A673 (cell line): Measurements from ENCODE around the gene PACS2. TPM values are rescaled to one million over a fixed set of nuclear protein-coding genes. Genes with fewer than 3 reads are reported as not detected.

Source experiments
- BruUV-seq: library from RNA; stranded (reverse); fragments of 400-500 nt; replicated peaks from 2 replicates; lab custom pipeline; 2021; lab: Mats Ljungman, UMichigan
- CTCF ChIA-PET: fragments of 300-600 bp; sonication (Branson Sonifier 250); formaldehyde crosslinking; loops from one replicate; lab custom pipeline; 2022; ENCODE audit warnings: antibody characterized with exemption; lab: Charles Lee
- POLR2A ChIA-PET: fragments of 300-600 bp; sonication (Branson Sonifier 250); formaldehyde crosslinking; loops from one replicate; lab custom pipeline; 2022; ENCODE audit warnings: antibody characterized with exemption; ENCODE audit not compliant: low non-redundant PET; lab: Charles Lee
- DNase-seq: peaks from one replicate; pipeline ENCODE4 v3.0.0-alpha.2; 2015; ENCODE audit warnings: low spot score
- H3K27ac ChIP-seq: fragments of 200-600 bp; sonication (generic); 2 replicates; pipeline ENCODE4 v1.5.1; 2016; ENCODE audit warnings: mixed run types, low read depth, mild to moderate bottlenecking, mixed read lengths, antibody characterized with exemption, low read length; ENCODE audit not compliant: poor library complexity, severe bottlenecking
- H3K27me3 ChIP-seq: fragments of 200-600 bp; sonication (generic); replicated peaks from 2 replicates; pipeline ENCODE4 v1.6.1; 2017; ENCODE audit warnings: mixed run types, low read depth, mild to moderate bottlenecking, mixed read lengths, antibody characterized with exemption, low read length; ENCODE audit not compliant: insufficient read depth, poor library complexity
- H3K36me3 ChIP-seq: fragments of 200-600 bp; sonication (generic); 2 replicates; pipeline ENCODE4 v1.6.1; 2016; ENCODE audit warnings: mixed run types, mild to moderate bottlenecking, mixed read lengths, antibody characterized with exemption, low read length; ENCODE audit not compliant: insufficient read depth, poor library complexity, severe bottlenecking
- H3K4me1 ChIP-seq: fragments of 200-600 bp; sonication (generic); 2 replicates; pipeline ENCODE4 v1.6.1; 2017; ENCODE audit warnings: mixed run types, mild to moderate bottlenecking, mixed read lengths, antibody characterized with exemption, low read length; ENCODE audit not compliant: insufficient read depth, poor library complexity, severe bottlenecking
- H3K4me3 ChIP-seq: fragments of 200-600 bp; sonication (generic); 2 replicates; pipeline ENCODE4 v1.5.1; 2016; ENCODE audit warnings: low read depth, mixed run types, mild to moderate bottlenecking, mixed read lengths, low read length; ENCODE audit not compliant: poor library complexity, severe bottlenecking
- H3K9me3 ChIP-seq: fragments of 200-600 bp; sonication (generic); 2 replicates; pipeline ENCODE4 v1.6.1; 2016; ENCODE audit warnings: mixed run types, low read depth, mild to moderate bottlenecking, mixed read lengths, antibody characterized with exemption, low read length; ENCODE audit not compliant: poor library complexity, severe bottlenecking
- CTCF ChIP-seq: fragments of 300-800, 200-600 bp; sonication (generic); conservative IDR thresholded peaks from 2 replicates; pipeline ENCODE4 v1.5.1; 2017; ENCODE audit warnings: low read depth, mild to moderate bottlenecking, antibody characterized with exemption, low read length, moderate library complexity, mixed read lengths
- EZH2 ChIP-seq: fragments of 200-600 bp; sonication (generic); IDR thresholded peaks from 2 replicates; pipeline ENCODE4 v1.6.1; 2017; ENCODE audit warnings: borderline replicate concordance, low read depth, mild to moderate bottlenecking, mixed read lengths, antibody characterized with exemption, low read length; ENCODE audit not compliant: poor library complexity, severe bottlenecking
- intact Hi-C: fragments of 100-400 bp; cut with micrococcal nuclease; formaldehyde crosslinking; loops from one replicate; pipeline ENCODE4 v1.10.0; 2022; ENCODE audit not compliant: unreplicated experiment
- total RNA-seq: library from RNA; stranded (reverse); gene quantifications from 2 replicates; pipeline ENCODE4 v1.2.3, GENCODE V29; 2021

PACS2 gene
- total RNA-seq, 1 experiment from 2014 or later: 52.5 TPM

- H3K27ac ChIP-seq: no peak overlapping the region
- POLR2A ChIA-PET: no interaction called here
- CTCF ChIA-PET: interaction anchor here (0.6 kb wide), 1 partner anchor 32 kb away, joined by 3 read pairs; the partner anchor contains the start of gene PACS2
Observed at GRCh38 chr14:105282098-105282725, 32.3 kb upstream of the PACS2 start.

GRCh38 chr14:105283028-105283427 is 31.5 kb upstream of the PACS2 start:
- intact Hi-C loops: loop anchor here (5.0 kb wide), 1 partner anchor 191 kb away; no protein-coding TSS in a partner anchor
- ChIA-PET POLR2A (interaction anchor here (0.6 kb wide), 1 partner anchor 352 kb away, joined by 9 read pairs; no protein-coding TSS in a partner anchor), CTCF (no interaction called here)
- no peak for TF ChIP-seq EZH2
- no peak for TF ChIP-seq CTCF
- no TSS peak for BruUV-seq
- no peaks in the 10 kb centered on the region for H3K4me1 ChIP-seq
- H3K27me3 ChIP-seq: no peaks in the 10 kb centered on the region
- H3K27ac ChIP-seq: no peak overlapping the region
- H3K36me3 ChIP-seq: no peaks in the 10 kb centered on the region
- H3K4me3 ChIP-seq: no peak overlapping the region
- no peaks in the 10 kb centered on the region for H3K9me3 ChIP-seq
- no peak for DNase-seq

More at GRCh38 chr14:105282098-105282725, 32.3 kb upstream of the PACS2 start:
- no peaks in the 10 kb centered on the region for H3K9me3 ChIP-seq
- no peaks in the 10 kb centered on the region for H3K27me3 ChIP-seq
- DNase-seq: no peak
- H3K4me1 ChIP-seq: no peaks in the 10 kb centered on the region
- H3K36me3 ChIP-seq: no peaks in the 10 kb centered on the region
- intact Hi-C loops: loop anchor here (5.0 kb wide), 1 partner anchor 190 kb away; no protein-coding TSS in a partner anchor
- BruUV-seq: no TSS peak
- H3K4me3 ChIP-seq: no peak overlapping the region
- TF ChIP-seq EZH2: no peak
- no peak; the same call in 1 of the 2 replicates for TF ChIP-seq CTCF

GRCh38 chr14:105283899-105284298 is 30.6 kb upstream of the PACS2 start:
- Histone ChIP-seq H3K27ac (no peak overlapping the region), H3K9me3 (no peaks in the 10 kb centered on the region), H3K4me1 (no peaks in the 10 kb centered on the region), H3K36me3 (no peaks in the 10 kb centered on the region), H3K4me3 (no peak overlapping the region), H3K27me3 (no peaks in the 10 kb centered on the region)
- ChIA-PET CTCF (no interaction called here), POLR2A (no interaction called here)
- intact Hi-C loops: loop anchor here (5.0 kb wide), 1 partner anchor 192 kb away; no protein-coding TSS in a partner anchor
- DNase-seq: no peak
- no TSS peak for BruUV-seq
- TF ChIP-seq EZH2: no peak
